GM19099 (cell line): ENCODE data around the gene CEP164.

Experiments
- POLR2A ChIP-seq: IDR thresholded peaks from 3 replicates; pipeline ENCODE4 v1.6.1; 2011; ENCODE audit warnings: low read depth; ENCODE audit not compliant: insufficient read length; ENCODE audit errors: extremely low read depth

Gene CEP164

GRCh38 chr11:117375960-117376359 lies 48.3 kb downstream of the CEP164 start:
- TF ChIP-seq POLR2A = no peak

- no peak for TF ChIP-seq POLR2A
Observed at GRCh38 chr11:117376517-117376916, 48.9 kb downstream of the CEP164 start.

GRCh38 chr11:117378976-117379865 lies 51.6 kb downstream of the CEP164 start:
- no peak for TF ChIP-seq POLR2A

GRCh38 chr11:117380676-117381075 lies 53.0 kb downstream of the CEP164 start:
- TF ChIP-seq POLR2A = no peak

GRCh38 chr11:117381481-117382387 lies 54.1 kb downstream of the CEP164 start:
- TF ChIP-seq POLR2A = no peak

GRCh38 chr11:117382746-117383145 lies 55.1 kb downstream of the CEP164 start:
- no peak for TF ChIP-seq POLR2A

- no peak for TF ChIP-seq POLR2A
Observed at GRCh38 chr11:117384045-117384444, 56.4 kb downstream of the CEP164 start.

- no peak for TF ChIP-seq POLR2A
Observed at GRCh38 chr11:117385471-117385870, 57.8 kb downstream of the CEP164 start.

GRCh38 chr11:117385906-117386305 lies 58.3 kb downstream of the CEP164 start:
- TF ChIP-seq POLR2A = no peak

GRCh38 chr11:117387992-117388755 lies 60.5 kb downstream of the CEP164 start:
- TF ChIP-seq POLR2A = no peak

GRCh38 chr11:117390743-117391142 lies 63.1 kb downstream of the CEP164 start:
- TF ChIP-seq POLR2A = no peak

GRCh38 chr11:117391181-117391580 lies 63.5 kb downstream of the CEP164 start:
- no peak for TF ChIP-seq POLR2A

GRCh38 chr11:117392001-117392690 lies 64.5 kb downstream of the CEP164 start:
- no peak for TF ChIP-seq POLR2A

GRCh38 chr11:117392979-117393378 lies 65.3 kb downstream of the CEP164 start:
- no peak for TF ChIP-seq POLR2A
